Neural progenitor cell (in vitro differentiated cells): ENCODE data around the gene C19orf25. TPM values are rescaled to one million over a fixed set of nuclear protein-coding genes. Genes with fewer than 3 reads are reported as not detected.

Experiments
- DNase-seq: peaks from one replicate; pipeline ENCODE4 v3.0.0-alpha.2; 2016; ENCODE audit warnings: low spot score
- H2AFZ ChIP-seq: fragments of 200-600 bp; sonication (generic); replicated peaks from 2 replicates; pipeline ENCODE4 v1.6.1; 2016; ENCODE audit warnings: antibody characterized with exemption
- H3F3A ChIP-seq: fragments of 200-600 bp; sonication (generic); 2 replicates; pipeline ENCODE4 v1.6.1; 2016; ENCODE audit warnings: antibody characterized with exemption, low read depth
- H3K27ac ChIP-seq: fragments of 200-600 bp; sonication (generic); 2 replicates; pipeline ENCODE4 v1.5.1; 2016; ENCODE audit warnings: mild to moderate bottlenecking
- H3K27me3 ChIP-seq: fragments of 200-600 bp; sonication (generic); 2 replicates; pipeline ENCODE4 v1.6.1; 2016; ENCODE audit warnings: mild to moderate bottlenecking, moderate library complexity
- H3K36me3 ChIP-seq: fragments of 200-600 bp; sonication (generic); 2 replicates; pipeline ENCODE4 v1.5.1; 2016
- H3K4me1 ChIP-seq: fragments of 200-600 bp; sonication (generic); 2 replicates; pipeline ENCODE4 v1.6.1; 2016; ENCODE audit warnings: mixed run types
- H3K4me2 ChIP-seq: fragments of 200-600 bp; sonication (generic); 2 replicates; pipeline ENCODE4 v1.6.1; 2016
- H3K4me3 ChIP-seq: fragments of 200-600 bp; sonication (generic); 2 replicates; pipeline ENCODE4 v1.5.1; 2016
- H3K79me2 ChIP-seq: fragments of 200-600 bp; sonication (generic); 2 replicates; pipeline ENCODE4 v1.6.1; 2016; ENCODE audit warnings: low read depth
- H3K9ac ChIP-seq: fragments of 200-600 bp; sonication (generic); 2 replicates; pipeline ENCODE4 v1.6.1; 2016
- H3K9me3 ChIP-seq: fragments of 200-600 bp; sonication (generic); 2 replicates; pipeline ENCODE4 v1.5.1; 2016; ENCODE audit warnings: low read depth
- H4K20me1 ChIP-seq: fragments of 200-600 bp; sonication (generic); 2 replicates; pipeline ENCODE4 v1.6.1; 2016; ENCODE audit warnings: low read depth
- H3K27ac Mint-ChIP-seq: 3 replicates; pipeline ENCODE4 v1.8.0; 2021; ENCODE audit warnings: mixed read lengths
- H3K27me3 Mint-ChIP-seq: 2 replicates; pipeline ENCODE4 v1.8.0; 2022; ENCODE audit warnings: low read depth, mild to moderate bottlenecking, inconsistent platforms, moderate library complexity, mixed read lengths; ENCODE audit not compliant: insufficient read depth
- H3K36me3 Mint-ChIP-seq: 3 replicates; pipeline ENCODE4 v1.8.0; 2021; ENCODE audit warnings: mixed read lengths
- H3K4me1 Mint-ChIP-seq: 3 replicates; pipeline ENCODE4 v1.8.0; 2021; ENCODE audit warnings: mixed read lengths
- H3K4me3 Mint-ChIP-seq: 3 replicates; pipeline ENCODE4 v1.8.0; 2021; ENCODE audit warnings: mild to moderate bottlenecking, moderate library complexity, mixed read lengths
- H3K9me3 Mint-ChIP-seq: 3 replicates; pipeline ENCODE4 v1.8.0; 2020; ENCODE audit warnings: mixed read lengths
- CTCF ChIP-seq: fragments of 200-600 bp; sonication (generic); IDR thresholded peaks from 2 replicates; pipeline ENCODE4 v1.5.1; 2017; ENCODE audit warnings: antibody characterized with exemption, mild to moderate bottlenecking
- EZH2 ChIP-seq: fragments of 200-600 bp; sonication (generic); IDR thresholded peaks from 2 replicates; pipeline ENCODE4 v1.6.1; 2017; ENCODE audit warnings: antibody characterized with exemption, mild to moderate bottlenecking, moderate library complexity
- EZH2phosphoT487 ChIP-seq: fragments of 200-600 bp; sonication (generic); IDR thresholded peaks from 2 replicates; pipeline ENCODE4 v1.6.1; 2017; ENCODE audit warnings: antibody characterized with exemption
- total RNA-seq: library from RNA; depleted of rRNA; stranded (reverse); fragments of >200 nt; gene quantifications from 2 replicates; pipeline ENCODE4 v1.2.3, GENCODE V29; 2015; ENCODE audit warnings: low replicate concordance

C19orf25 gene
- total RNA-seq, 1 donor from 2014 or later = 14.4 TPM

- H3K4me3 Mint-ChIP-seq = no peak overlapping the region
- Histone ChIP-seq H3K79me2 (no peaks in the 10 kb centered on the region), H3K36me3 (no peaks in the 10 kb centered on the region), H3K4me3 (no peak overlapping the region), H3K4me1 (no peaks in the 10 kb centered on the region), H3K27ac (no peak overlapping the region), H3K4me2 (no peak overlapping the region), H3F3A (peaks cover 17% of the 10 kb centered on the region), H3K9ac (no peak overlapping the region), H4K20me1 (peaks cover 8% of the 10 kb centered on the region), H3K9me3 (no peaks in the 10 kb centered on the region), H3K27me3 (peaks cover 92% of the 10 kb centered on the region), H2AFZ (no peak overlapping the region)
- H3K27me3 Mint-ChIP-seq = peaks cover 28% of the 10 kb centered on the region
- H3K9me3 Mint-ChIP-seq = no peaks in the 10 kb centered on the region
- TF ChIP-seq CTCF (no peak), EZH2phosphoT487 (no peak), EZH2 (no peak)
- peaks cover 3% of the 10 kb centered on the region for H3K4me1 Mint-ChIP-seq
- DNase-seq = no peak
- no peak overlapping the region for H3K27ac Mint-ChIP-seq
- no peaks in the 10 kb centered on the region for H3K36me3 Mint-ChIP-seq
Measured at GRCh38 chr19:1518471-1518870, 39.5 kb upstream of the C19orf25 start.

GRCh38 chr19:1516395-1516753, 37.4 kb upstream of the C19orf25 start:
- TF ChIP-seq CTCF = no peak
- no peak for TF ChIP-seq EZH2phosphoT487
- no peak for TF ChIP-seq EZH2

GRCh38 chr19:1514986-1515721, 36.1 kb upstream of the C19orf25 start:
- Mint-ChIP-seq H3K4me1 (peaks cover under 1% of the 10 kb centered on the region), H3K4me3 (no peak overlapping the region), H3K27ac (no peak overlapping the region), H3K9me3 (no peaks in the 10 kb centered on the region), H3K27me3 (peaks cover 30% of the 10 kb centered on the region), H3K36me3 (no peaks in the 10 kb centered on the region)
- H3K4me2 ChIP-seq = no peak overlapping the region
- H3K9ac ChIP-seq = no peak overlapping the region
- no peaks in the 10 kb centered on the region for H3K79me2 ChIP-seq
- H3K4me3 ChIP-seq = no peak overlapping the region
- peaks cover 7% of the 10 kb centered on the region for H3K4me1 ChIP-seq
- H3K9me3 ChIP-seq = no peaks in the 10 kb centered on the region
- peaks cover 94% of the 10 kb centered on the region for H3K27me3 ChIP-seq
- H3K36me3 ChIP-seq = no peaks in the 10 kb centered on the region
- TF ChIP-seq EZH2 (no peak), CTCF (no peak), EZH2phosphoT487 (no peak)
- peaks cover 3% of the 10 kb centered on the region for H4K20me1 ChIP-seq
- peaks cover 16% of the 10 kb centered on the region for H3F3A ChIP-seq
- H3K27ac ChIP-seq = no peak overlapping the region
- DNase-seq = no peak
- H2AFZ ChIP-seq = no peak overlapping the region

More at GRCh38 chr19:1516395-1516753, 37.4 kb upstream of the C19orf25 start:
- no peak overlapping the region for H2AFZ ChIP-seq
- H3K79me2 ChIP-seq = no peaks in the 10 kb centered on the region
- no peaks in the 10 kb centered on the region for H3K4me1 ChIP-seq
- no peak overlapping the region for H3K4me2 ChIP-seq
- no peaks in the 10 kb centered on the region for H3K9me3 ChIP-seq
- H3F3A ChIP-seq = peaks cover 10% of the 10 kb centered on the region
- H3K27ac ChIP-seq = no peak overlapping the region
- Mint-ChIP-seq H3K4me1 (no peaks in the 10 kb centered on the region), H3K36me3 (no peaks in the 10 kb centered on the region), H3K27me3 (peaks cover 25% of the 10 kb centered on the region), H3K9me3 (no peaks in the 10 kb centered on the region), H3K4me3 (no peak overlapping the region), H3K27ac (no peak overlapping the region)
- H3K27me3 ChIP-seq = peaks cover 92% of the 10 kb centered on the region
- H3K36me3 ChIP-seq = no peaks in the 10 kb centered on the region
- peaks cover 3% of the 10 kb centered on the region for H4K20me1 ChIP-seq
- no peak overlapping the region for H3K9ac ChIP-seq
- DNase-seq = no peak
- H3K4me3 ChIP-seq = no peak overlapping the region
